Embryonic facial prominence (tissue), 1 donor: ENCODE results near the gene AMBP.
"Not testable (repeated sequence)": the region's sequence is repeated elsewhere in the genome, so short reads cannot be mapped to it uniquely, and the experiment has no call there.

Experiments used
- DNase-seq: peaks from one replicate; pipeline ENCODE4 v3.0.0-alpha.2; 2016; ENCODE audit errors: extremely low spot score

AMBP gene

DNA sequence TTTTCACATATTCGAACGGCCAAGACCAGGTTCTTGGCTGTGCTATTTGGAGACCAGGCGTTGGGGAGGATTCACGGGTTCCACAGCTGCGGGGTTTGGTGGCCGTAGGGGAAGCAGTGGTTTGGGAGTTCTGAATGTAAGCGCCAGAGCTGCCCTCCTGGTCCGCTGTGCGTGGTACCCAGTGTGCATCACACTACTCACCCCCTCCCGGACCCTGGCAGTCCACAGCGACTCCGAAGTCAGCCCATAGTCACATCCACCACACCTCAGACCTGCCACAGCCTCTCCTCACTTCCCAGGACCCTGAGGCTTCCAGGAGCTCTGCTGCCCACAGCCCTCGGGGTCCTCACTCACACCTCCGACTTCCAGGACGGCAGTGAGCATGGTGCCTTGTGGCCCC, 26.8 kb downstream of the AMBP start:
- no peak for DNase-seq

DNA sequence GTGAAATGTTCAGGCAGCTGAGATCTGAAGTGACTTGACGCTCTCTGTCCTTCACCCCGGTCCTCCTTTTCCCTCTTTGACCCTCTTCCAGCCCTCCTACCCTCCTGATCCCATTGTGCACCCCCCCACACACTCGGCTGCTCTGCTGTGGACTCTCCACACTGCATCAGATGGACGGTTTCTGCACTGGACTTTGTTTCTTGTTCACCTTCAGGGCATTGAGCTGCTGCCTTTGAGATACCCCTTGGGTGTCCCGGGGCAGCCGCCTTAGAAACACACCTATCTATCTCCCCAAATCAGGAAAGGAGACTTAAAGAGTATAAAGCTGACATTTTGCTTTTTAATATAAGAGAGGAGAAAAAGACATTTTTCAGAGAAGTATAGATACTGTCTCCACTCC, 27.5 kb downstream of the AMBP start:
- no peak for DNase-seq

DNA sequence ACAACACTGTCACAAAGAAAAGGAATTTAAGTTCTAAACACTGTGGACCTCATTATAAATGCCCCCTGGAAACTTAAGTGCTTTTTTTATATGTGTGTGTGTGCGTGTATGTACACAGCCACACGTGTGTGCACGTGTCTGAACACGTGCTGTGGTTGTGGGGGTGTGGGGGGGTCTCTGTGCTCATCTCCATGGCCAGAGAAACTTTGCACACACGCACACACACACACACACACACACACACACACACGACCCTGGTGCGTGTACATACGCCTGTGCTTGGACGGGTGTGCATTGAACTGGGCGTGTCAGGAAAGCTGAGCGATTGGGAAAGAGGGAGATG, 27.9 kb downstream of the AMBP start:
- DNase-seq, result no peak

DNA sequence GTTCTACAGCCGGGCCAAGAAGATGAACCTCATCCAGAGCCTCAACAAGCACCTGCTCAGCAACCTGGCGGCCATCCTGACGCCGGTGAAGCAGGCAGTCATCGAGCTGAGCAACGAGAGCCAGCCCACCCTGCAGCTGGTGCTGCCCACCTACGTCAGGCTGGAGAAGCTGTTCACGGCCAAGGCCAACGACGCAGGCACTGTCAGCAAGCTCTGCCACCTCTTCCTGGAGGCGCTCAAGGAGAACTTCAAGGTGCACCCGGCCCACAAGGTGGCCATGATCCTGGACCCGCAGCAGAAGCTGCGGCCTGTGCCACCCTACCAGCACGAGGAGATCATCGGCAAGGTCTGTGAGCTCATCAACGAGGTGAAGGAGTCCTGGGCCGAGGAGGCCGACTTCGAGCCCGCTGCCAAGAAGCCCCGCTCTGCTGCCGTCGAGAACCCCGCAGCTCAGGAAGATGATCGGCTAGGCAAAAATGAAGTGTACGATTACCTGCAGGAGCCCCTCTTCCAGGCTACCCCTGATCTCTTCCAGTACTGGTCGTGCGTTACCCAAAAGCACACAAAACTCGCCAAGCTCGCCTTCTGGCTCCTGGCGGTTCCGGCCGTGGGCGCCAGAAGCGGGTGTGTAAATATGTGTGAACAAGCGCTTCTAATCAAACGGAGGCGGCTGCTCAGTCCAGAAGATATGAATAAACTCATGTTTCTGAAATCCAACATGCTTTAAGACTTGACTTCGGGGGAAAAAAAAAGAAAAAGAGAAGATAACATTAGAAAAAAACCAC, 28.5 kb downstream of the AMBP start:
- no peak for DNase-seq

DNA sequence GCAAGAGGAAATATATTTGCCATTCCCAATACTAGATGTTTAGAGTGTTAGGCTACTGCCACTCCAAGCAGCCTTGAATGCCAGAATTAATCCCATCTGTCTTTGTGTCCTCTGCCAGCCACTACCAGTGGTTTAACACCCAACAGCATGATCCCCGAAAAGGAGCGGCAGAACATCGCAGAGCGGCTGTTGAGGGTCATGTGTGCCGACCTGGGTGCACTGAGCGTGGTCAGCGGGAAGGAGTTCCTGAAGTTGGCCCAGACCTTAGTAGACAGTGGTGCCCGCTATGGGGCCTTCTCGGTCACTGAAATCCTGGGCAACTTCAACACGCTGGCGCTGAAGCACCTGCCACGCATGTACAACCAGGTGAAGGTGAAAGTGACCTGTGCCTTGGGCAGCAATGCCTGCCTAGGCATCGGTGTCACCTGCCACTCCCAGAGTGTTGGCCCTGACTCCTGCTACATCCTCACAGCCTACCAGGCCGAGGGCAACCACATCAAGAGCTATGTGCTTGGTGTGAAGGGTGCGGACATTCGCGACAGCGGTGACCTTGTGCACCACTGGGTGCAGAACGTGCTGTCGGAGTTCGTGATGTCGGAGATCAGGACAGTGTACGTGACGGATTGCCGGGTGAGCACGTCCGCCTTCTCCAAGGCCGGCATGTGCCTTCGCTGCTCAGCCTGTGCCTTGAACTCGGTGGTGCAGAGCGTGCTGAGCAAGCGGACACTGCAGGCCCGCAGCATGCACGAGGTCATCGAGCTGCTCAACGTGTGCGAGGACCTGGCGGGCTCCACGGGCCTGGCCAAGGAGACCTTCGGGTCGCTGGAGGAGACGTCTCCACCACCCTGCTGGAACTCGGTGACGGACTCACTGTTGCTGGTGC, 29.3 kb downstream of the AMBP start:
- no peak for DNase-seq

DNA sequence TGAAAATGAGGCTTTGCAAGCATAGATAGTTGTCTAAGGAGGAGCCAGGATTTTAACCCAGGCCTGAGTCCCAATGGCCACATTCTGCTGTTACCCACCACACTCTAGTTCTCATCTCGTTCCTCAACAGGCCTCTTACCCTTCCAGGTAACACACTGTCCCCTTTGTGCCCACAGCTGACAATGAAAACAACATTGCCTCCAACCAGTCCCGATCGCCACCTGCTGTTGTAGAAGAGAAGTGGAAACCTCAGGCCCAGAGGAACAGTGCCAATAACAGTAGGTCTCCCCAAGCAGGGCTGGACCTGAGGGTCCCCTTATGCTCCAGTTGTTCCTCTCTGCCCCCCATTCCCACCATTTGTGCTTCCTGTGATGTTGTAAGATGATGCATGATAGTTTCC, 30.4 kb downstream of the AMBP start:
- DNase-seq, result no peak

DNA sequence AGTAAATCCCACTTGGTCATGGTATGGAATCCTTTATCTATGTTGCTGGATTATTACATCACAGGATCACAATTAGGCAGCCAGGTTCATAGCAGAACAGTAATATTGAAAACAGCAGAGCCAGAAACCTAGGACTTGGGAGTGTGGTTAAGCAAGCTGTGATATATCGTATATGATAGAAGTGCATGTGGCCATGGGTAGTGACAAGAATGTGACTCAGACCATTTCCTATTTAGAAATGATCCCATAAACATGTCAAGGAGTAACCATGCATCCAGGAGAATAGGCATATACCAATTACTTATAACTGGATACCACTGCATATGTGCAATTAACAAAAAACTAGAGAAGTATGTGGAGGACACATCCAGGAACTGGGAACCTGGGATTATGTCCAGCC, 31.2 kb downstream of the AMBP start:
- DNase-seq, result no peak

DNA sequence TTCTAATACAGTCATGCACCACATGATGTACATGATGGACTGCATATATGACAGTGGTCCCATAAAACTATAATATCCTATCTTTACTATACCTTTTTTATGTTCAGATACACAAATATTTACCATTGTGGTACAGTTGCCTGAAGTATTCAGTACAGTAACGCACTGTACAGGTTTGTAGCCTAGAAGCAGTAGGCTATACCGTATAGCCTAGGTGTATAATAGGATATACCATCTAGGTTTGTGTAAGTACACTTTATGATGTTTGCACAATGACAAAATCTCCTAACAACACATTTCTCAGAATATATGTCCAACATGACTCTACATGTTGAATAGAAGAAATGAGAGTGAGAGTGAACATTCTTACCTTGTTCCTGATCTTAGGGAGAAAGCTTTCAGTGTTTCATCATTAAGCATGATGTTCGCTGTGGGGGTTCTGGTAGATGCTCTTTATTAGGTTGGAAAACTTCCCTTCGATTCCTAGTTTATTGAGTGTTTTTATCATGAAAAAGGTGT, 31.8 kb downstream of the AMBP start:
- no peak for DNase-seq

DNA sequence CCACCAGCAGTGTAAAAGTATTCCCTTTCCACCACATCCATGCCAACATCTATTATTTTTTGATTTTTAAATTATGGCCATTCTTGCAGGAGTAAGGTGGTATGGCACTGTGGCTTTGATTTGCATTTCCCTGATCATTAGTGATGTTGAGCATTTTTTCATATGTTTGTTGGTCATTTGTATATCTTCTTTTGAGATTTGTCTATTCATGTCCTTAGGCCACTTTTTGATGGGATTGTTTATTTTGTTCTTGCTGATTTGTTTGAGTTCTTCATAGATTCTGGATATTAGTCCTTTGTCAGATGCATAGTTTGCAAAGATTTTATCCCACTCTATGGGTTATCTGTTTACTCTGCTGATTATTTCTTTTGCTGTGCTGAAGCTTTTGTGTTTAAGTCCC, 34.4 kb downstream of the AMBP start:
- DNase-seq, result not testable (repeated sequence)

DNA sequence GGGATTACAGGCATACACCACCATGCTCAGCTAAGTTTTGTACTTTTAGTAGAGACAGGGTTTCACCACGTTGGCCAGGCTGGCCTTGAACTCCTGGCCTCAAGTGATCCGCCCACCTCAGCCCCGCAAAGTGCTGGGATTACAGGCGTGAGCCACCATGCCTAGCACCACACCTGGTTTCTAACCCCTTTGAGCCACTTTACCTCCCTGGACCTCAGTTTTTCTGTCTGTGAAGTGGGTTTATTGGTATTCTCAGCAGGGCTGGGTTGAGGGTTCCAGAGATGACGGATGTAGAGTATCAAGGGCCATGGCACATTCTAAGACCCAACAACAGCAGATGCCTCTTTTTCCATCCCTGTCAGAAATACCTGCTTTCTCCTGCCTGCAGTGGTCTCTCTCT, 38.6 kb downstream of the AMBP start:
- DNase-seq, result no peak

DNA sequence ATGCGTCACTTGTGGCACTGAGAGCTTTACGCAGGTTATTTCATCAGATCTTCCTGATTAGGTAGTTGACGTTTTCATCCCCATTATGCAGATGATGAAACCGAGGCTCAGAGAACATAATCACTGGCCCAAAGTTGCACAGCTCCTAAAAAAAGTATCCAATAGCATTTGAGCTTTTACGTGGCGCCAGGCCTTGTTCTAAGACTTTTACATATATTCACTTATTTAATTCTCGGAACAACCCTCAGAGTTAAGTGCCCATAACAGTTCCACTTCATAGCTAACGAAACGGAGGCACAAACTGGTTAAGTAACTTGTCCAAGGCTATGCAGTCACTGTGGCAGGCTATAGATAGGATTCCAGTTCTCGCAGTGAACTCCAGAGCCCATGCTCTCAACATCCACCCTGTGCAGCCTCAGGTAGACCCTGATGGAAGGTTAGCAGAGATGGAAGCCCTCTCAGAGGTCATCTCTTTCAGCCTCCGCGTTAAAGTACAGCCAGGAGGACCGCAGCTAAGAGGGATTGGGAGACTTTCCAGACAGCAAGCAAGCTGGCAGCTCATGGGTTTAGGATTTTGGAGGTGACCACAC, 39.3 kb downstream of the AMBP start:
- no peak for DNase-seq

DNA sequence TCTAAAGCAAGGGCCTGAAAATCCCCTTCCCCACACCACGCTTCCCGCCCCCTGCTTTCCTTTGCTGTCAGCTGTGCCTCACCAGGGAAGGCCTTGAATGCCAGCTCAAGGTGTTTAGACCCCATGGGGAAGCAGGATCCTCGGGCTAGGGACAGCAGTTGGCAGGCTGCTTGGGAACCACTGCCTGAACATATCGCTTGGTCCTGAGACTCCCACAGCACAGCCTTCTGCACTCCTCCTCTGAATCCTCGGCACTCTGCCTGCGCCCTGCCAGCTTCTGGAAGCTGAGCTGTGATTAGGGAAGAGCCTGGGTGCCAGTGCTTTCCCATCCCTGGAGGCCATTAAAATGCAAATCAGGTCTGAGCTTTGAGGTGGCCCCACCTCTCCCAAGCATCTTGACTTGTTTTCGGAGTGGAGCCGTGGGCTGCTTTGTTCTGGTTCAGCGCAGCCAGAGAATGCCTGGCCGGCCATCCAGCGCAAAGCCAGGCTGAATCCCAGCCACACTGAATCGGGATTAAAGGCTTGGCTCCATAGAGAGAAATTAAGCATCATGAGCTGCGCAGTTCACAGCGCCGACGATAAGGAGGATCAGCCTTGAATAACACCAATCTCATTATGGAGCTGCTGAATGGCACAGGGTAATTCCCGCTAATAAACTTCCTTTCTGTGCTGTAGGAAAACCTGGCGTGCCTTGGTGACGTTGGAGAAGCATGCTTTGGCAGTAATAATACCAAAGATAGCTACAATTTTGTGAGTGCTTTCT, 40.0 kb downstream of the AMBP start:
- no peak for DNase-seq

DNA sequence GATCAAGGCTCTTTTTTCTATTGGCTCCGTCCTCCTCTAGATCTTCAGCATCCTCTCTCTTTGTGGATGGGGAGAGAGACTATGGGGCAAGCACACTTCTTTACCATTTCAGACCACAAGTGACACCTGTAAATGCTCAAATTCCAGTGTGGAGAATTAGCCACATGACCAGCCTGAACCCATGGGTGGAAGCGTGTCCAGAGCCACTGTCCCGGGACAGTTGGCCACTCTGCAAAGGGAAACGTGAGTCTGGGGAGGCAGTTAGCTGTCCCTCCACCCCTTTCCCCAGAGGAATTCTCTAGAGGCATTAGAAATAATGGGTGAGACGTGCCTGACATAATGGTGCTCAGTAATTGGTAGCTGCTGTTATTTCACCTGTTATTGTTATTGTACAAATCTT, 40.9 kb downstream of the AMBP start:
- no peak for DNase-seq

DNA sequence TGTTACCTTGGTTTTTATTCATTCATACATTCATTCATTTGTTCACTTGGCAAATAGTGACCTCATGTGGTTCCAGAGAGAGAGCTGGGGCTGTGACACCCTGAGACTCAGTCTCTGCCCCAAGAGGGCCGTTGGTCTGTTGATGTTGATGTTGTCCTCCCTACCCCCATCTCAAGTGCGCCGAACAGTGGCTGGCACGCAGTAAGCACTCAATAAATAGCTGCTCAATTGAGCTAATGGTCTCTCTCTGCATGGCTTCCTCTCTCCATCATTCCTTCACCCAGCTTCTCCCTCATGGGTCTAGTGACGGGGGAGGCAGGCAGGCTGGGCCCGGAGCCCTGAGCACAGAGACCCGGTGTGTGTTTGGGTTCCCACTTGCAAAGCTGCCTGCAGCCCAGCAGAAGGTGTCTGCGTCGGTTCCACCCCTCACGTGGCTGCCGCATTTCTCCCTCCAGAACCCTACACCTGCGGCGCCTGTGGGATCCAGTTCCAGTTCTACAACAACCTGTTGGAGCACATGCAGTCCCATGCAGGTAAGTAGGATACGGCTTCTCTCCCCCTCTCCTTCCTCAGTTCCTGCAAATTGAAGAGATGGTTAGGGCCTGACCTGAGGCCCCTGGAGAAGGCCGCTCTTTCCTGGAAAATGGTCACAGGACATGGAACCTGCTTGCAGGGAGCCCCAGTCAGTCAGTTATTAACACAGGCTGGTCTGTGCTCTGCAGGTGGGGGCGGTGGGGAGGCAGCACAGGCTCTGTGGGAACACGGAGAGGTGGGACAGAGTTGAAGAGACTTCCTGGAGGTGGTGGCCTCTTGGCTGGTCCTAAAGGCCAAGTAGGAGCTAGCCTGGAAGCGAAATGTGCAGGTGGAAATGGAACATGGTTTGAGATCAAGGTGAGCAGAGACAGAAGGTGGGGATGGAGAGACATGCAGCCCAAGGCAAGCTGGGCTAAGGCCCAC, 42.0 kb downstream of the AMBP start:
- no peak for DNase-seq

DNA sequence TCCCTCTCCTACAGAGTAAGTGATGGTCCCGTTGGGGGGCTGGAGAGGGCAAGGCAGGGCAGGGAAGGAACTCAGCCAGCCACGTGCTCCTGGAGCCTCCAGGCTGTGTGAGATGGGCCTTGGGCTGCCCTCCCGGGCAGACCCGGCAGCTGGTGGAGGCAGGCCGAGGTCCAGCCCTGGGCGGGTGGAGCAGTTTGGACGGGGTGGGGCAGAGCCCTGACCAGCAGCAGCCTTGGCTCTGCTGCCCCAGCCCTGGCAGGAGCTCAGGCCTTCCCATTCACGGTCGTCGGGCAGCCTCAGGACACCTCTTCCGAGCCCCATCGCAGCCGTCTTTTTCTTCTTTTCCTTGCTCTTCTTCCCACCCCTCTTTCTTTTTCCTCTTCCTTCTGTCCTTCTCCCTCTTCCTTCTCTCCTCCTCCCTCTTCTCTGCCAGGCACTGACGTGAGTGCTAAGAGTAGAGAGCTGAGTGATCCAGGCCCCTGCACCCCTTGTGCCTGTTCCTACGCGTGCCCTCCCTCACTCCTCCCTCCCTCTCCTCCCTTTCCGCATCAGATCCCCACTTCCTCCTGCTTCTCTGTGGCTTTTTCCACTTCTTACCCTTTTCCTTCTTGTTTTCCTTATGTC, 42.8 kb downstream of the AMBP start:
- no peak for DNase-seq

DNA sequence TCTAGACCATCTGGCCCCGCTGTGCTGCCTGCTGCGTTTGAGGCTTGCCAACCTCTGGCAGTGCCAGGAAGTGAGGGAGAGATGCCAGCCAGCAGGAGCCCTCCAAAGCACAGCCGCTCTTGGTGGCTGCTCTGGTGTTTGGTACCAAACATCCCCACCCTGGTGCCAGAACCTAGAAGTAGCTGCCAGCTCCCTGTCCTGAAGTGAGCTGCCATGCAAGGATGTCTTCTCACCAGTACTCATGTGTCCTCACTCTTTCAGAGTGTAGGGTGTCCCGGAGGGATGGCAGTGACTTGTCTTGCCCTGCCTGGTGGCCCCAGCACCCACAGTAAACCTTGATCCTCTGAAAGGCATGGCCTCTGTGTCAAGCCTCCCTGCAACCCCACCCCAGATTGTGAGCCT, 43.4 kb downstream of the AMBP start:
- no peak for DNase-seq

DNA sequence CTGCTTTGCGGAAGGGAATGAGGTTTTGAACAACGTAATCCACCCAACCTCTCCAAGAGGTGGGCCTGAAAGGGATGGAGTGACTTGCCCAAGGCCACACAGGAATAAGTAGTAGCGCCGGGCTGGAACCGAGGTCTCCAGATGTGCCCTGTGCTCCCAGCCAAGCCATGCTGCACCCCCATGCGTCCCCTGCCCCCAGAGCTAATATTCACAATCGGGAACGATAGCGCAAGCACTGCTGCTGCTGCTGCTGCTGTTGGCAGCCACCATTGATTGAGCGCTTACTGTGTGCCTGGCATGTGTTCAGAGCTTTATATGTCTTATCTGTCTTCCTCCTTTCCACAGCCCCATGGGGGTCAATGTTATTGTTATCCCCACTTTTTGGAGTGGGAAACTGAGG, 43.9 kb downstream of the AMBP start:
- DNase-seq, result no peak

DNA sequence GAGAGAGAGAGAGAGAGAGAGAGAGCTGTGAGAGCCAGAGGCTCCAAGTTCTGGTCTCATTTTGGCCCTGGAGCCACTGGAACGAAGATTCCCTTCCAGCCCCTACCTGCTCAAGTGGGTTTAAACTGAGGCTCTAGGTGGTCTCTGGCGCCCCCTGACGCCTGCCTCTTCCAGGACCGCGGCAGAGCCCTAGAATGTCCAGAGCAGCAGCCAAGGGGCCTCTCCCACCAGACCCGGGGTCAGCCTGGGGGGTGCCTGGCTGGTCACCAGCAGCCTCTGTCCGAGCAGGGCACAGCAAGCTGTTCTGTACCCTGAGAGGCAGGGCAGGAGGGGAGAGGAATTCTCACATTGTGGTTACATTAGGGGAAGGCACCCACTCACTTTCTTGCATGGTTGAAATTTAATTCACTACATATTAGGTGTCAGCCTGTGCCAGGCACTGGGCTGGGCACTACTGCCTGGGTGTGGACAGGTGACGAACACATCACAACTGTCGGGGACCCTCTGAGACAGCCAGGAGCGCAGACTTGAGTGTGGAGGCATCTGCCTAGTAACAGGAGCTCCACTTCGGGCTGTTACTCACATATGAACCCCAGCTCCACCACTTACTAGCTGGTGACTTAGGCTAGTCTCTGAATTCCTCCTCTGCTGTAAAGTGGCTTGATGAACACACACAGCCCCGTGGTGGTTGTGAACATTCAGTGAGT, 44.5 kb downstream of the AMBP start:
- no peak for DNase-seq

DNA sequence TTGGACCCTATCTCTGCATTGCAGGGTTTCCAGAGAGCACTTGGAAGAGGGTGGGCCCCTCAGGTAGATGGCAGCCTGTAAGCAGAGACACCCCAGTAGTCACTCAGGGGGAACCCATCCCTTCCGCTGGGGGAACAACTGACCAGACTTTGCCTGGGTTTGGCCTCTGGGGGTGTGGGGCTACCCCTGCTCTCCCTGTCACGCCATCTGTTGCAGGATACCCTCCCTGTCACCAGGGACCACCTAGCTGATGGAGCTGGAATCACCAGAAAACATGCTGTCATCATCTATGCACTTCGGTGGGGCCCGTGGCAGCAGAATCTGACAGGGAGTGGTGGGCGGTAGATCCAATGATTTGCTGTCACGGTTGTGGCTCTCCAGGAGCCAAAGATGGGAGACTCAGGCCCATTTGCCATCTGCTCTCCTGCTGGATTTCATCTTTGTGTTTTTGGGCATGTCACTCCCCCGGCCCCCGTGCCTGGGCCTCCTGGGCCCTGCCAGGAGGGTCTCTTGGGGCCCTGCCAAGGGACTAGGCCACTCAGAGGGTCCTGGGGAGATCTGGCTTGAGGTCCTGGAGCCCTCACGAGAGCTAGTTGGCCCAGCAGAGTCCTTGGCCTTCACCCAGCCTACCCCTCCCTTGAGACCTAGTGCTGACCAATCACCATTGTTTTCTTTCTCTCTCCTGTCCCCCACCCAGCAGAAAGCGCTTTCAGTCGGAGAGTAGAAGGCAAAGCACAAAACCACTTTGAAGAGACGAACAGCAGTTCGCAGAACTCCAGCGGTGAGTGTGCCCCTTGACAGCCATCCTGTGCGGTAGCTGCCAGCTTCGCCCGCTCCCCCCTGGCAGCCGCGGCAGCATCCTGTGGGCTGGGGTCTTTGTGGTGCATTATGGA, 45.9 kb downstream of the AMBP start:
- no peak for DNase-seq
